Stimulated activated naive CD4-positive, alpha-beta T cell (primary cell): ENCODE results near the gene TPSD1.
A peak's percentile ranks its signal among the peaks of the same experiment; 100 is the strongest.
"Not testable (repeated sequence)": the region's sequence is repeated elsewhere in the genome, so short reads cannot be mapped to it uniquely, and the experiment has no call there.

ENCODE experiments used
- DNase-seq, 6 experiments: peaks; one replicate each; lab custom pipeline; 2025; lab: John Stamatoyannopoulos, UW

Gene TPSD1

GRCh38 chr16:1255276-1256122 is at the start of gene TPSD1:
Gene TPSD1, plus strand, starts transcription at chr16:1256069. Its CDS starts 212 bp downstream, at chr16:1256281.
- not testable (repeated sequence) for DNase-seq

- no peak for DNase-seq
Measured at GRCh38 chr16:1206326-1206725, 49.5 kb upstream of the TPSD1 start.

GRCh38 chr16:1206786-1207185 is 49.1 kb upstream of the TPSD1 start:
- DNase-seq = peak in 3 of 6 experiments; percentile 8 to 18 (median 14)

- no peak for DNase-seq
Measured at GRCh38 chr16:1208239-1208830, 47.5 kb upstream of the TPSD1 start.

GRCh38 chr16:1209081-1209480 is 46.8 kb upstream of the TPSD1 start:
- DNase-seq = no peak

- DNase-seq = no peak
Measured at GRCh38 chr16:1210461-1210860, 45.4 kb upstream of the TPSD1 start.

GRCh38 chr16:1211451-1212268 is 44.2 kb upstream of the TPSD1 start:
- DNase-seq = no peak

- DNase-seq = no peak
Measured at GRCh38 chr16:1212616-1213194, 43.2 kb upstream of the TPSD1 start.

GRCh38 chr16:1213231-1213630 is 42.6 kb upstream of the TPSD1 start:
- DNase-seq = no peak

- DNase-seq = no peak
Measured at GRCh38 chr16:1213796-1214372, 42.0 kb upstream of the TPSD1 start.

GRCh38 chr16:1214719-1215118 is 41.1 kb upstream of the TPSD1 start:
- DNase-seq = no peak

- DNase-seq = no peak
Measured at GRCh38 chr16:1215574-1216295, 40.1 kb upstream of the TPSD1 start.

- no peak for DNase-seq
Measured at GRCh38 chr16:1216296-1216619, 39.6 kb upstream of the TPSD1 start.

- DNase-seq = no peak
Measured at GRCh38 chr16:1216681-1217400, 39.0 kb upstream of the TPSD1 start.

- no peak for DNase-seq
Measured at GRCh38 chr16:1217526-1217925, 38.3 kb upstream of the TPSD1 start.

GRCh38 chr16:1218061-1218929 is 37.6 kb upstream of the TPSD1 start:
- DNase-seq = no peak

GRCh38 chr16:1218930-1219611 is 36.8 kb upstream of the TPSD1 start:
- no peak for DNase-seq

- DNase-seq = no peak
Measured at GRCh38 chr16:1220098-1220728, 35.7 kb upstream of the TPSD1 start.
